Medulla oblongata (tissue), 1 donor: ENCODE data around the gene POLG.

ENCODE experiments used
- DNase-seq: peaks from one replicate; pipeline ENCODE4 v3.0.0-alpha.2; 2015; ENCODE audit errors: extremely low spot score

POLG gene

DNA sequence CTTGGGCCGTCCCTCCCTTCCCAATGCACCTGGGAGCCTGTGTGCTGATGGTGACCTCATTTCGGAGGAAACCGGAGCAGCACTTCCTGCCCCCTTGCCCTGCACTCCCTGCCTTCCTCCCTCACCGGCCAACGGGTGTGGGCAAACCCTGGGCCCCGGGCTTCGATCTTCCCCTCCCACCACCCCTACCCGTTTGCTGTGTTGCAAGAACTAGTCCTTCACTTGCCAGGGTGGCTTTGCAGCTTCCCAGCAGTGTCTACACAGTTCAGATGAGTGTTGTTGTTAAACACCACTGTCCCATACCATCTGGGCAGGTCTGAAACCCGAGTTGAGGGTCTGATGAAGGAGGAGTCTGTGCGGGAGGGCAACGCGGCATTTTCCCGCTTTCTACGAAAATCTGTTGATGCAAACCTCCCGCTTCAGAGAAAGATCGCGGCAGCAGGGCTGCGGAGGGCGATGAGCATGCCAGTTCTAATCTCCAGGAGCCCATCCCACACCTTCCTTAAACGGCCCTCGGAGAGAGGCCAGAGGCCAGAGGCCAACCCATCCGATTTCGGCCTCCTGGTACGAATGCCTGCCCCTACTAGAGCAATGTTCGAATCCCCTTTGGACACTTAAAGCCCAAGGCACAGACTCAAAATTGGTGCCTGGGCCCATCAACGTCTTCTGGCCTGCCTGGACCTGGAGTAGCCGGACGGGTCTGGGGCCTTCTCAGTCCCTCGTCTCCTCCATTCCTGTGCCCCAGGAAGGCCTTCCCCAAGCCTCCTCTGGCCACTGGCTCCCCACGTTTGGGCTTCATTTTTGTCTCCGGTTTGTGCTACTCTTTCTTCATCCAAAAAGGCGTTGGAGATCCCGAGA is 35.7 kb upstream of the POLG start:
- no peak for DNase-seq

DNA sequence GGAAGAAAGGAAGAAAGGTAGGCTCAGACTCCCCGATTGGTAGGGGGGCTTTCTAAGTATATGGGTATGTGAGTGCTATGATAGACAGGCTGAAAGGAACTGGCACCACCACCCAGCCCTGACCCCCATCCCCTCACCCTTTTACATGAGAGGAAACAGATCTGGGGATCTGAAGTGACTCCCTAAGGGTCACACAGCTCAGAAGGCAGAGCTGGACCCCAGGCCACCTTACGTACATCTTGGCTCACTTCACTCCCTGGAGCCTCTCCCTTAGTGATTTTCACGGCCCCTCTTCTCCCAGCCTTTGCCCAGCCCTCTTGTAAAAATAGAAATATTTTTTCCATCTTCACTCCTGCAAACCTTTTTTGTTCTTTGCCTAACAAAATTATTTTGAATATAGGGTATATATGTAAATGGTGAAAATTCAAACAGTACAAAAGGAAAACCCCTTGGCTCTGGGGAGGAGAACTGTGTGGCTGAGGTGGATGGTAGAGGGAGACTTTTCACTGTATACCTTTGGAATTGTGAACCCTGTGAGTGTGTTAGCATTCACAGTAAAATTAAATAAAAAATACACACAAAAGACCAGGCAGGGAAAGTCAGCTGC is 34.8 kb upstream of the POLG start:
- DNase-seq, result no peak

DNA sequence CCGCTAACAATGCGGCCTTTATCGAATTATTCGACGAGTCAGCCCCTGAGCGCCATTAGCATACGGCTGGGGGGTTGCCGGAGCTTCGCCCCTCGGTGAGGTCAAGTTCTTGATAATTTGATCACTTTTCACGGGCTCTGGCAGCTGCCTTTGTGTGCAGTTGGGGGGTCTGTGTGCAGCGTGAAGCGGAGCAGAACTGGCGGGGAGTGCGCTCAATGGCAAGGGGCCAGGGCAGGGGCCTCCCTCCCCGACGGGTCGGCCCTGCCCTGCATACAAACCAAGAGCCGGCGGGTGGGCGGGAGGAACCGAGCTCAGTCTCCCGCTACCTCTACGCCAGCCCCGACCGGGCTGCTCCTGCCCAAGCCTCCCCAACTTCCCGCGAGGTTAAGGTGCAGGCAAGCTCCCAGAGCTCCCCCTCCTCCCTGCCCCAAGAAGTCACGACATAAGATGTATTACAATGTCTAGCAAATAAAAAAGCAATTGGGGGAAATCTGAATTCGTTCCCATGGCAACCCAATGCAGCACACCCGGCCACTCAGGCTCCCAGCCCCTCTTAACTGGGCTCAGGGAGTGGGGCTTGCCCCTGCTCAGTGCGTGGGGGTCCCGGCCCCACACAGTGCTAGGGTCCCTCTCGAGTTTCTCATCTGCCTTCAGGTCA is 34.1 kb upstream of the POLG start:
- no peak for DNase-seq

DNA sequence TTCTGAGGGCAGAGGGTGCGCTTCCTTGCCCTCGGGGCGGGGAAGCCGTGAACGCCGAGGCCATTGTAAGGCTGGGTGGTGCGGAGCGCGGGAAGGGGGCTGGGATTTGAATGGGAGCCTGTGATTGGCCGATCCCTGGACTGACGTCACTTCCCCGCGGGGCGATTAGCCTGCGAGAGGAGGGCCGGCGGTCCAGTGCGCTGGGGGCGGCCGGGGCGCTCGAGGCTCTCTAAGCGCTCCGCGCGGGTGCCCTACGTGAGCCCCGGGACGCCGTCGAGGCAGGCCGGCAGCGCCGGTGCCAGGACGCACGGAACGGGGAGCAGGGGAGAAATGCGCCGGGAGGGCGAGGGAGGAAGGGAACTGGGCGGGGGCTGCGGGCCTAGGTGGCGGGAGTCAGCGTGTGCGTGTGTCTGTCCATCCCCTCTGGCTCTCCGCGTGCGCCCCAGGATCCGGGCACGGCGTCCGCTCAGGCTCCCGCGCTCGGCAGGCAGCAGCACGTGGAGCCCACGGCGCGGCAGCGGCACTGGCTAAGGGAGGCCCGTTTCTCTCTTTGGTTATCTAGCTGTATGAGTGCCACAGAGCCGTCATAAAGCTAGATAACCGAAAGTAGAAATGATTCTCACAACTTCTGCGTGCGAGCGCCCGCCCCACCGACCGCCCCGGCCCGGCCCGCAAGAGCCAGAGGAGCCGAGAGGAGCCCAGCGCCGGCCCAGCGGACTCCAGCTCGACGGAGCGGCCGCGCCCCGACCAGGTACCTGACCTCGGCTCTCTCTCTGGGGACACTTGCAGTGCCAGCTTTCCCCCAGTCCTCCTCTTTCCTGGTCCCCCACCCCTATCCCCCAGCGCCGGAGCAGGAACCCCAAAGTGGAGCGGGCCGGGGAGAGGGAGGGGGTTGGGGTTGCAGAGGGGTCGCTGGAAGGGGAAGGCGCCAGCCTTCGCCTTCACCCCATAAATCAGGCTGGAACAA is 33.1 kb upstream of the POLG start:
- DNase-seq, result peak; percentile 79

DNA sequence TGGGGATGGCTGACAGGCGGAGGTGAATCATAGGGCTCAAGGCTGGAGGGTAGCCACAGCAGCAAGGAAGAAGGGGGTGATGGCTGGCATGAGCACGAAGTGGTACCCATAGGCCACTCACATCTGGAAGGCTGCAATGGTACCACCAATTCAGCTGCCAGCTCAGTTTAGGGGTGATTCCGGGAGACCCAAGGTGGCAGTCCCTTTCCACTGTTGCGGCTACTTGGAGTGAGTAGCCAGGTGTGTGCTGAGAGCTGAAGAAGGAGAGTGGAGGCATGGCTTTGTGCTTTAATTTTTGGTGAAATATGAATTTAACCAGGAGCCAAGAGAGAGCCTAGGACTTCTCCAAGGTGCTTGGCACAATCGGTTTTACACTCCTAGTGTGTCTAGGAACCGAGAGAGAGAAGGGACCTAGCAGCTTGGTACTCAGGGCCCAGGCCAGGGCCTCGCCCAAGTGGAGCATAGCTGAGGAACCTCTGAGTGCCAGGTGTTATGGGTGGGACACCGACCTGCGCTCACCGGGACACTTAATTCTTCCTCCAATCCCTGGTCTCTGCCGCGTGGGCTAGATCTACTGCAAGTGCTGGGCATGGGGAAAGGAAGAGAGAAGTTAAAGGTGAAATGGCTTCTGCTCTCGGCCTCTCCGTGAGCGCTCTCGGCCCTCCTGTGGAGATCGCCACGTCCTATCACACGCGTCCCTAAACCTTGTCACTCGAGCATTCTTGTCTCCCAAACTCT is 32.2 kb upstream of the POLG start:
- DNase-seq, result no peak

DNA sequence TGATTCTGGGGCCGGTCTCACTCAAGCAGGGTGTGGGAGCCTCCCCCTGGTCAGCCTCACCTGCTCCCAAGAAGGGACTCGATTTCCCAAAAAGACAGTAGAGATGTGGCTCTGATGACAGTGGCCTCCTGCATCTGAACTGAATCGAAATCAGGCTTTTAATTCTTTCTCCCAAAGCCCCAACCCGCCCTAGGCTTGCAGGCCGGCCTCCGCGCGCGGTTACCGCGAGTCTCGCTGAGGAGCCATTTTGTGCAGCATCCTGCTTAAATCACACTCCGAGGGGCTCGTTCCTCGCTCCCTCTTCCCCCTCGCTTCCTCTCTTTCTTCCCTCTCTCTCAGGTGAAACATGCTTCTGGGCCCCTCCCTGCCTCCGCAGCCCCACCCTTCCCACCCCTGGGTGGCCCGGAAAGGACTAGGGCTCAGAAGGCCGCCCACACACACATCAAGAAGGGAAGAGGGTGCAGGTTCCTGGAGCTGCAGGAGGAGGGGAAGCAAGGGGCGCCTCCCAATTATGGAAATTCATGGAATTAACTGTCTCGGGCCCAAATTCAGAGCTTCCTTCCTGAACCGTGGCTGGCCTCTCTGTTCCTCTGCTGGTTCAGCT is 30.9 kb upstream of the POLG start:
- no peak for DNase-seq

DNA sequence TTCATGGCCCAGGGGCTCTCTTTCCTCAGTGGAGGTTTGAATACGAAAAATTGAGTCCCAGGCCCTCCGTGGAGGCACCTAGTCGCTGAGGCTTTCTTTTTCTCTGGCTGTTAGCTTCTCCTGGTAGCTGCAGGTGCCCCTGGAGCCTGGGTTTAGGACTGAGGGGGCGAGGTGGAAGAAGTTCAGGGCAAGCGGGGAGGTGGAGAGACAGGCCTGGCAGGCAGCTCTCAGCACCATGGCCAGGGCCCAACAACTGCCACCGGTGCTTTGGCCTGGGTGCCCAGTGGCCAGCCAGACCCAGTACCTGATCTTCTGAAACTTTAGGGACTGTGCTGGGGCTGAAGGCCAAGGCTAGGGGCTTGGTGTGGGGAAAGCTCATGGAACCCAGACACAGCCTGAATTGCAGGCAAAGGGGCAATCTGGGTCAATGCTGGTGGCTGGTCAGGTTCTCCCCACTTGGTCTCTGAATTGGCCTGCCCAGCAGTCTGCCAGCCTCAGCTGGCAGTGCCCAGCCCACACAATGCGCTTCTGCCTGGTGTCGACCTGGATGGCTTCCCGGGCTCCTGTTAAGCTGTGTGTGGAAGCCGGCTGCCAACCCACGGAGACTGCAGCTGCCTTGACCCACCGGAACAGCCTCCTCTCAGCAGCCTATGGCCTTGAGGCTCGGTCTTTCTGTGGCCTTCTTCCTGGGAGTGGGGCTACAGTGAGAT is 30.3 kb upstream of the POLG start:
- DNase-seq, result peak; percentile 82

DNA sequence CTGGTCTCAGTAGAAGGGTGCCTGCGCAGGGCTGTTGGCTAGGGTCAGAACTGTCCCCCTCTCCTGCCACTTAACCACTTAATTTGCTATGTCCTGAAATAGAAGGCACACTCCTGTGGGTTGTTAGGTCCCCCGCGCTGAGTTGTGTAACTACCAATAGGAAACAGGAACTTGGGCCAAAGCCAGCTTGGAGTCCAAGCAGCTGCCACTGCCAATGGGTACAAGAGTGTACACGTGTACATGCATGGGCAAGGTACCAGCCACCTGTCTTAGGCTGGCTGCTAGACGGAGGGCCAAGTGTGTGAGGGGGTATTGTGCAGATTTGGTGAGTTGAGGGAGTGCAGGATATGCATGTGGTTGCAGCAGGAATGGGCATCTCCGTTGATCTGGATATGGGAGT is 29.7 kb upstream of the POLG start:
- peak; percentile 71 for DNase-seq

DNA sequence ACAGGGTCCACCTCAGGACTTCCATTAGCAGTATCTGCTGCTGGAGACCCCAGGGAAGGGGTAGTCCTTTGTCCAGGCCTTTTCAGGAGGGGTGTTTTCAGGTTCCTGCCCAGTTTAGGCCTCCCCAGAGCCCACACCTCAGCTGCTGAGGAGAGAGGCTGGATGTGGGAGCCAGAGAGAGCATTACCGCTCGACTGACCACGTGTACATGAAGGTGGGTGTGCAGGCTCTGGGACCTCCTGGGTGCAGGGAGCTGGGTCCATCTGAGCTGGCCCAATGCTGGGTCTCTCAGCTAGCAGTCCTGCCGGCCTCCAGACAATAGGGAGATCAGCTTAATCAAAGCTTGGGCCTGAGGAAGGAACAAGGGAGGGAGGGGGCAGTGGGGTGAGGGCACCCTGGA is 29.1 kb upstream of the POLG start:
- no peak for DNase-seq

DNA sequence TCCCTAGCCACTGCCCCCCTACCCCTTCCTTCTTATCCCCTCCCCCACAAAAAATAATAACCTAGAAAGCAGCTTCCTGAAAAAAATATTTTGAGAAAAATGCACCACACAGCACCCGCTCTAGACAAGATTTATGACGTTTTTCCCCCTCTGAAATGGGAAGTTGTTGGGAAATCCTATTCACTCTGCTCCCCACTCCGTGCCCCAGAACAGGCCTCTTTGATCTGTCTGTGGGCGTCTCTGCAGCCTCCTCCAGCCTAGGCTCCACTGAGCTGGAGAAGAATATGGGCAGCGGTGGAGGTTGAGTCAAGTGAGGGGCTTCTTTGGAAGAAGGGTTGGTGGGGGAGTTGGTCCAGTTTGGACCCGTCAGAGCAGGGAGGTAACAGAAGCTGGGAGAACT is 28.5 kb upstream of the POLG start:
- DNase-seq, result no peak

DNA sequence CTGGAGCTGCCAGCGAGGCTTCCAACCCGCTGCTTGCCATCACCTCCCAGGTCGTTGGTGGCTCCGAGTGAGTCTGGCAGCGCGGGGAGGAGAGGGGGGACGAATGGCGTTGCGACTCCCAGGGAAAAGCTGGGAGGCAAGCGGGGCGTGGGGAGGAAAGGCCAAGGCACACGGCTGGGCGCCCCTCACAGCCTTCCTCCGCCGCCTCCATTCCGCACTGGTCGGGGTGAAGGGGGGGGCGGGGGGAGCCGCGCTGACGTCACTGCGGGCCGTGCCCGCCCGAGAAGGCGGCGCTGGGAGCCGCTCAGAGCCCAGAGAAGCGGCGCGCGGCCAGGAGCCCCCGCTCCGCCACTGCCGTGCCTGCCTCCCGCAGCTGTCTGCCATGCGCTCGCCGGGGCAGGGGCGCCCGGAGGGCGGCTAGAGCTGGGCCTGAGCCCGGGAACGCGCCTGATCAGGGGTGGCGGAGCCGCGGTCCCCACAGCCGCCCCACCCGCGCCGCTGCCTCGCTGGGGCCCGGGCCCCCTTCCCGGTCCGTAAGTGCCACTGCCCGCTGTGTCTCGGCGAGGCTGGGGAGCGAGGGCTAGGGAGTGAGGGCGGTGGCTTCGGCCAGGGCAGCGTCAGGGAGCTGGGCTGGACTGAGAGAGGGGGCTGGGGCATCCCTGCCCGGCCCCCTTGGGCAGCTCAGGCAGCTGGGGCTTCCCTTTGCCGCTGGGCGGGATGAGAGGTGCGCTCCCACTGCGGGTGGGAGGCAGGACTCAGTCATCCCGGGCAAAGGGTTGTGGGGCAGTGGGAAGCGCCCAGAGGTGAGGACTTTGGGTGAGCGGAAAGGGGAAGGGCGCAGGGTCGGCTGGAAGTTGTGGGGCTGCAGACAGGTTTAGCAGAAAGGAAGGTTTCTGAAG is 27.8 kb upstream of the POLG start:
- DNase-seq, result peak; percentile 75

DNA sequence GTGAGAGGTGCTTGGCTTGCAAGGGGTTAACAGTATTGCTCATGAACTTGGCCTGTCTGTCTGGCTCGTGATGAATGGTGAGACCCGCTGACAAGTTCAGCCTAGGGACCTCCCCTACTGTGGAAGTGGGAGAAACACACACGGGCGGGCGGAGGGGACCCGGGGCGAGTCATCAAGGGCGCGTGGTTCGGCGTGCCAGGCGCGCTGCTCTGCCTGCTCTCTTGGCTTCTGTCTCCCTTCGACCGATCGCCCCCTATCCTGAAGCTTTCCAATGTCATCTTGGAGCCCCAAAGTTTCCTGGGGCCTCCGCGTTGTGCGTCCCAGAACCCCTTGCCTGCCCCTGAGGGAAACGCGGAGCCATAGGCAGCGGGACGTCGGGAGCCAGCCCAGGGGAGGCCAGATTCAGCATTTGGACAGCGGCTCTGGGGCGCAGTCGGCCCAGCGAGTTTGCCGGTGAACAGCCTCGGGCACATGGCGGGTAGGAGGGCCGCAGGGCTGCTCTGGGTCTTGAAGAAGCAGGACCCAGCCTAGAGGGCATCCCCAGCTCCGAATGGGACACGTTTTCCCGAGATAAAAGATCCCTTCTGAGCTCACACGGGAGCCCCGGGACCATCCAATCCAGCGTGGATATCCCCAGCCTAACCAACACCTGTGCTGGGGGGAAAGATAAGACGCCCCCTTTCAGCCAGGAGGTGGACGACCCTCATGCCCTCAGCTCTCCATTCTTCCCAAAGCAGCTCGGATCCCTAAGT is 27.0 kb upstream of the POLG start:
- peak; percentile 77 for DNase-seq

DNA sequence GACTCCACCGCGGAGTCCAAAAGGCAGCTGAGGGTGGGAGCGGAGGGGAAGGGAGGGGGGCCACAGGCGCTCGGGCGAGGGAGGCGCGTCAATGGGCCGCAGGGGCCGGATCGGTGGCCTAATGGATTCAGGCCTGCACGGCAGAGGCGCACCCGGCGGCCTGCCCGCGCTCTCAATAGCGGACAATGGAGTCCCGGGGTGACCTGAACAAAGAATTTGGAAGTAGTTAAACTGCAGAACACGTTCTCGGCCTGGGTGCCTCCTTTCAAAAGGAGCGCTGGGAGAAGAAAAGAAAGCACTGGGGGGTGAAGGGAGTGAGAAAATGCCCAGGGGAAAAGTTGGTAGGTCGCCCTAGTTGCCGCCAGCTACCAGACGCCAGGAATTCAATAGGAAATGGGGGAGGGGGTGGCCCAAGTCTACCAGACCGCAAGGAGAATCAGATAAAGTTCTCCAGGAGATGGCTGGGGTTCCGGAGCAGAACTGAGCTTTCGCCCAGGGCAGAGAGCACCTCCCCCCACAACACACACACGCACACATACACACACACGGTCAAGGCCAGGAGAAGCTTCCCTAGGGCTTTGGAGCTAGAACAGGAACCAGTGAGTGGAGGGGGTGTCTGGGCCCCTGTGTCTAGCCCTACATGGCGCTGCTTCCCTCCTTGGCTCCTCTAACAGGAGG is 25.8 kb upstream of the POLG start:
- DNase-seq, result peak; percentile 62

DNA sequence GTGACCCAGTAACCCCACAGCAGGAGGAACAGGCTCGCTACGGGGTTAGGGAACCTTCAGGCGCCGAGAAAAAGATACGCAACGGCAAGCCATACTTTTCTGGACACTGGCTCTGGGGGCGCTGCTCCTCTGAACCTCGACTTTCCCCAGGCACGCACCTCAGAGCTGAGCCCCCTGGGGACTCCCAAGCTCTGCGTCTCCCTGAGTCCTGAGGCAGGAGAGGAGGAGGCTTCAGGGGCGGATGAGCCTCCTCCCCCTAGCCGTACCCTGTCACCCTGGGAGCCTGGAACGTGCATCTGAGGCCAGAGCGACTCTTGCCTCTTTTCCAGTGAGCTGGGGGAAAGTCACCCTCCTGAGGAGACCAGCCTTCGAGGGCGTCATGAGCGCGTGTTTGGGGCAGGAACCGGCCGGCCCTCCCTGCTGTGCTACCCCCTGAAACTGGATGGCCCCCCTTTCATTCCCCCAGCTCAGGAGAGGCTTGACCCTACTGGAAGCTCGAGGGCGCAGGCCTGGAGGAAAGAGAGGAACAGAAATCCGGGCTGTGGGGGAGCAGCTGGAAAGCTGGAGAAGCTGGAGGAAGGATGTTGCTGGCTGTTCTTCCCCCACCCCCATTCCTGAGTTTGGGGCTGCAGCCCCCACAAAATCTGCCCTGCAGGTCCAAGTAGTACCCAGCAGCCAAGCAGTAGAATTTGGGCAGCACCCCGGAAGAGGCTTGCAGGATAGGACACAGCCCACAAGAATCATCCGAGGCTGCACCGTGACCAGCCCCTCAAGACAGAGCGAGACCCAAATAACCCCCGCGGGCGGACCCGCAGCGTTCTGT is 25.1 kb upstream of the POLG start:
- DNase-seq, result no peak

DNA sequence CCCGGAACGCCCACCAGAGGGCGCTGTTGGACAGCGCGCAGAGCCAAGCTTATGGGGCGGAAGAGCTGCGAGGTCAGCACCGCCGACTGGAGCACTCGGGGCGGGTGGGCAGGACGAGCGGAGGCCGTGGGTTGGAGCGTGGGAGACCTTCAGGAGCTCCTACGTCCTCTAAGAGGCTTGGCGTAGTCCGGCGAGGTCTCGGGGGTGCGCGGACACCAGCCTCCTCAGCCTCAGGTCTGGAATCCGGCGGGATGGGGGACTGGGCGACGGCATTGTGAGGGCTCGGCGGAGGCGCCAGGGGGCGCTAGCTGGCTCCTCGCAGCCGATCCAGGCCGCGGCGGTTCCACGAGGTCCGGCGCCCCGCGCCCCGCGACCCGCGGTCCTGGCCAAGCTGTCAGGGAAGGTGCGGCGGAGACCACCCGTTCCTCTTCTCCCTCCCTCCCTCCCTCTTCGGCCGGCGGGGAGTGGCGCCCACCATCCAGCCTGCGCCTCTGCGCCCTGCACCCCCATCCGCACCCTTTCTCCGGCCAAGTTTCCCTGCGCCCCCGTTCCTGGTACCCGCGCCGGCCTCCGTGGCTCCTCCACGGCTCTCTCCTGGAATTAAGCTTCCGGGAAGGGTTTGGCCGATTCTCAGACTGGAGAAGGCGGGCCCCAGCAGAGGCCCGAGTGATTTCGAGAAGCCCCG is 24.3 kb upstream of the POLG start:
- DNase-seq, result peak; percentile 82

DNA sequence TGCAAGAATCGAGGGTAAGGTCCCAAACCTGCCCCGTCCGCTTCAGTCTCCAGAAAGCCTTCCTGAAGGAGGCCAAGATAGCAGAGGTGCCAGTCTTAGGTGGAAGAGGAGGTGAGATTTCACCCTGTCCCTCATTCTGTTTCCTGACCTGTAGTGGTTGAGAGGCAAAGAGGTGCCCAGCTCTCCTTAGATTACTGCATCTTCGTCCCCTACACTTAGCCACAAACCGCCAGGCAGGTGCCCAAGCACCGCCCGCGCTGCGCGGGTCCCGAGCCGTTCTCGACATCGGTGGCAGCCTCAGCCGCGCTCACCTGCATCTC is 23.8 kb upstream of the POLG start:
- no peak for DNase-seq
